ENCODE data around the gene PPP3CA. TPM values are rescaled to one million over a fixed set of nuclear protein-coding genes. Genes with fewer than 3 reads are reported as not detected.

The PPP3CA gene
- total and polyA plus RNA-seq, 2 of the 13 experiments (the other 11 are each of a cell fraction or from before 2014, with no cell fraction given), result 4.8 to 13.2 TPM

DNA sequence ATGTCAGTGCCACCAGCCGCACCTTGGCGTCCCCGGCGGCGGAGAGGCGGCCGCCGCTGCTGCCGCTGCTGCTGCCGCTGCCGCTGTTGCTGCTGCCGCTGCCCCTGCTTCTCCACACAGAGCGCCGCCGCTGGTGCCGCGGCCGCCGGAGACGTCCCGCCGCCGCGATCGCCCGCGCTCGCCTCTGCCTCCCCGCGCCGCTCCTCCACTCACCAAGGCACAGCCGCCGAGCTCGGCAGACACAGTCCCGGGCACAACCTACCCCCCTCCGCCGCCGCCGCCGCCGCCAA is at the start of gene PPP3CA (continued):
- TF ChIP-seq, protein P1, sequence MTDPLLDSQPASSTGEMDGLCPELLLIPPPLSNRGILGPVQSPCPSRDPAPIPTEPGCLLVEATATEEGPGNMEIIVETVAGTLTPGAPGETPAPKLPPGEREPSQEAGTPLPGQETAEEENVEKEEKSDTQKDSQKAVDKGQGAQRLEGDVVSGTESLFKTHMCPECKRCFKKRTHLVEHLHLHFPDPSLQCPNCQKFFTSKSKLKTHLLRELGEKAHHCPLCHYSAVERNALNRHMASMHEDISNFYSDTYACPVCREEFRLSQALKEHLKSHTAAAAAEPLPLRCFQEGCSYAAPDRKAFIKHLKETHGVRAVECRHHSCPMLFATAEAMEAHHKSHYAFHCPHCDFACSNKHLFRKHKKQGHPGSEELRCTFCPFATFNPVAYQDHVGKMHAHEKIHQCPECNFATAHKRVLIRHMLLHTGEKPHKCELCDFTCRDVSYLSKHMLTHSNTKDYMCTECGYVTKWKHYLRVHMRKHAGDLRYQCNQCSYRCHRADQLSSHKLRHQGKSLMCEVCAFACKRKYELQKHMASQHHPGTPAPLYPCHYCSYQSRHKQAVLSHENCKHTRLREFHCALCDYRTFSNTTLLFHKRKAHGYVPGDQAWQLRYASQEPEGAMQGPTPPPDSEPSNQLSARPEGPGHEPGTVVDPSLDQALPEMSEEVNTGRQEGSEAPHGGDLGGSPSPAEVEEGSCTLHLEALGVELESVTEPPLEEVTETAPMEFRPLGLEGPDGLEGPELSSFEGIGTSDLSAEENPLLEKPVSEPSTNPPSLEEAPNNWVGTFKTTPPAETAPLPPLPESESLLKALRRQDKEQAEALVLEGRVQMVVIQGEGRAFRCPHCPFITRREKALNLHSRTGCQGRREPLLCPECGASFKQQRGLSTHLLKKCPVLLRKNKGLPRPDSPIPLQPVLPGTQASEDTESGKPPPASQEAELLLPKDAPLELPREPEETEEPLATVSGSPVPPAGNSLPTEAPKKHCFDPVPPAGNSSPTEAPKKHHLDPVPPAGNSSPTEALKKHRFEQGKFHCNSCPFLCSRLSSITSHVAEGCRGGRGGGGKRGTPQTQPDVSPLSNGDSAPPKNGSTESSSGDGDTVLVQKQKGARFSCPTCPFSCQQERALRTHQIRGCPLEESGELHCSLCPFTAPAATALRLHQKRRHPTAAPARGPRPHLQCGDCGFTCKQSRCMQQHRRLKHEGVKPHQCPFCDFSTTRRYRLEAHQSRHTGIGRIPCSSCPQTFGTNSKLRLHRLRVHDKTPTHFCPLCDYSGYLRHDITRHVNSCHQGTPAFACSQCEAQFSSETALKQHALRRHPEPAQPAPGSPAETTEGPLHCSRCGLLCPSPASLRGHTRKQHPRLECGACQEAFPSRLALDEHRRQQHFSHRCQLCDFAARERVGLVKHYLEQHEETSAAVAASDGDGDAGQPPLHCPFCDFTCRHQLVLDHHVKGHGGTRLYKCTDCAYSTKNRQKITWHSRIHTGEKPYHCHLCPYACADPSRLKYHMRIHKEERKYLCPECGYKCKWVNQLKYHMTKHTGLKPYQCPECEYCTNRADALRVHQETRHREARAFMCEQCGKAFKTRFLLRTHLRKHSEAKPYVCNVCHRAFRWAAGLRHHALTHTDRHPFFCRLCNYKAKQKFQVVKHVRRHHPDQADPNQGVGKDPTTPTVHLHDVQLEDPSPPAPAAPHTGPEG (CRISPR knock-in tag; IDR thresholded peaks at IDR 0.05), result no peak
- TF ChIP-seq, protein P2, sequence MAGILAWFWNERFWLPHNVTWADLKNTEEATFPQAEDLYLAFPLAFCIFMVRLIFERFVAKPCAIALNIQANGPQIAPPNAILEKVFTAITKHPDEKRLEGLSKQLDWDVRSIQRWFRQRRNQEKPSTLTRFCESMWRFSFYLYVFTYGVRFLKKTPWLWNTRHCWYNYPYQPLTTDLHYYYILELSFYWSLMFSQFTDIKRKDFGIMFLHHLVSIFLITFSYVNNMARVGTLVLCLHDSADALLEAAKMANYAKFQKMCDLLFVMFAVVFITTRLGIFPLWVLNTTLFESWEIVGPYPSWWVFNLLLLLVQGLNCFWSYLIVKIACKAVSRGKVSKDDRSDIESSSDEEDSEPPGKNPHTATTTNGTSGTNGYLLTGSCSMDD (CRISPR knock-in tag; IDR thresholded peaks at IDR 0.05), result no peak
- no peak for TF ChIP-seq ZNF331 (CRISPR knock-in tag; IDR thresholded peaks at IDR 0.05)
- TF ChIP-seq, protein P3, sequence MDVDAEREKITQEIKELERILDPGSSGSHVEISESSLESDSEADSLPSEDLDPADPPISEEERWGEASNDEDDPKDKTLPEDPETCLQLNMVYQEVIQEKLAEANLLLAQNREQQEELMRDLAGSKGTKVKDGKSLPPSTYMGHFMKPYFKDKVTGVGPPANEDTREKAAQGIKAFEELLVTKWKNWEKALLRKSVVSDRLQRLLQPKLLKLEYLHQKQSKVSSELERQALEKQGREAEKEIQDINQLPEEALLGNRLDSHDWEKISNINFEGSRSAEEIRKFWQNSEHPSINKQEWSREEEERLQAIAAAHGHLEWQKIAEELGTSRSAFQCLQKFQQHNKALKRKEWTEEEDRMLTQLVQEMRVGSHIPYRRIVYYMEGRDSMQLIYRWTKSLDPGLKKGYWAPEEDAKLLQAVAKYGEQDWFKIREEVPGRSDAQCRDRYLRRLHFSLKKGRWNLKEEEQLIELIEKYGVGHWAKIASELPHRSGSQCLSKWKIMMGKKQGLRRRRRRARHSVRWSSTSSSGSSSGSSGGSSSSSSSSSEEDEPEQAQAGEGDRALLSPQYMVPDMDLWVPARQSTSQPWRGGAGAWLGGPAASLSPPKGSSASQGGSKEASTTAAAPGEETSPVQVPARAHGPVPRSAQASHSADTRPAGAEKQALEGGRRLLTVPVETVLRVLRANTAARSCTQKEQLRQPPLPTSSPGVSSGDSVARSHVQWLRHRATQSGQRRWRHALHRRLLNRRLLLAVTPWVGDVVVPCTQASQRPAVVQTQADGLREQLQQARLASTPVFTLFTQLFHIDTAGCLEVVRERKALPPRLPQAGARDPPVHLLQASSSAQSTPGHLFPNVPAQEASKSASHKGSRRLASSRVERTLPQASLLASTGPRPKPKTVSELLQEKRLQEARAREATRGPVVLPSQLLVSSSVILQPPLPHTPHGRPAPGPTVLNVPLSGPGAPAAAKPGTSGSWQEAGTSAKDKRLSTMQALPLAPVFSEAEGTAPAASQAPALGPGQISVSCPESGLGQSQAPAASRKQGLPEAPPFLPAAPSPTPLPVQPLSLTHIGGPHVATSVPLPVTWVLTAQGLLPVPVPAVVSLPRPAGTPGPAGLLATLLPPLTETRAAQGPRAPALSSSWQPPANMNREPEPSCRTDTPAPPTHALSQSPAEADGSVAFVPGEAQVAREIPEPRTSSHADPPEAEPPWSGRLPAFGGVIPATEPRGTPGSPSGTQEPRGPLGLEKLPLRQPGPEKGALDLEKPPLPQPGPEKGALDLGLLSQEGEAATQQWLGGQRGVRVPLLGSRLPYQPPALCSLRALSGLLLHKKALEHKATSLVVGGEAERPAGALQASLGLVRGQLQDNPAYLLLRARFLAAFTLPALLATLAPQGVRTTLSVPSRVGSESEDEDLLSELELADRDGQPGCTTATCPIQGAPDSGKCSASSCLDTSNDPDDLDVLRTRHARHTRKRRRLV (CRISPR knock-in tag; IDR thresholded peaks at IDR 0.05), result no peak
- 0 out of 2 replicates have a peak, but pooled peaks have one; percentile 4 for TF ChIP-seq KDM5A (IDR thresholded peaks at IDR 0.05; ENCODE audit: borderline replicate concordance, low read length)
- no peak for TF ChIP-seq MTA3 (CRISPR knock-in tag; IDR thresholded peaks at IDR 0.05)
- peak; percentile 72 for TF ChIP-seq SKI (IDR thresholded peaks at IDR 0.05; ENCODE audit: partially characterized antibody)
- TF ChIP-seq ZNF879 (CRISPR knock-in tag; IDR thresholded peaks at IDR 0.05), result no peak
- TF ChIP-seq AGO2 (optimal IDR thresholded peaks at IDR 0.05; ENCODE audit: low read depth, low read length), result no peak
- peak; percentile 23 for TF ChIP-seq TAF15 (IDR thresholded peaks at IDR 0.05; ENCODE audit: low read depth, low read length, poor library complexity, severe bottlenecking)
- 0 out of 2 replicates have a peak, but pooled peaks have one; percentile 44 for TF ChIP-seq ATF7-NPFF (CRISPR knock-in tag; IDR thresholded peaks at IDR 0.05; ENCODE audit: low read depth)
- TF ChIP-seq ONECUT2 (CRISPR knock-in tag; IDR thresholded peaks at IDR 0.05), result no peak
- TF ChIP-seq KDM4B (CRISPR knock-in tag; IDR thresholded peaks at IDR 0.05), result no peak
- TF ChIP-seq MED13 (CRISPR knock-in tag; IDR thresholded peaks at IDR 0.05), result no peak
- no peak for TF ChIP-seq PHF21A (CRISPR knock-in tag; IDR thresholded peaks at IDR 0.05)
- TF ChIP-seq ZNF788 (CRISPR knock-in tag; IDR thresholded peaks at IDR 0.05; ENCODE audit: borderline replicate concordance), result no peak
